Smooth muscle cell of the brain vasculature (primary cell): ENCODE results near the gene GCHFR.

ENCODE experiments used
- DNase-seq: peaks from one replicate; pipeline ENCODE4 v3.0.0-alpha.2; 2012; ENCODE audit warnings: low read depth, low spot score

GCHFR gene

DNA sequence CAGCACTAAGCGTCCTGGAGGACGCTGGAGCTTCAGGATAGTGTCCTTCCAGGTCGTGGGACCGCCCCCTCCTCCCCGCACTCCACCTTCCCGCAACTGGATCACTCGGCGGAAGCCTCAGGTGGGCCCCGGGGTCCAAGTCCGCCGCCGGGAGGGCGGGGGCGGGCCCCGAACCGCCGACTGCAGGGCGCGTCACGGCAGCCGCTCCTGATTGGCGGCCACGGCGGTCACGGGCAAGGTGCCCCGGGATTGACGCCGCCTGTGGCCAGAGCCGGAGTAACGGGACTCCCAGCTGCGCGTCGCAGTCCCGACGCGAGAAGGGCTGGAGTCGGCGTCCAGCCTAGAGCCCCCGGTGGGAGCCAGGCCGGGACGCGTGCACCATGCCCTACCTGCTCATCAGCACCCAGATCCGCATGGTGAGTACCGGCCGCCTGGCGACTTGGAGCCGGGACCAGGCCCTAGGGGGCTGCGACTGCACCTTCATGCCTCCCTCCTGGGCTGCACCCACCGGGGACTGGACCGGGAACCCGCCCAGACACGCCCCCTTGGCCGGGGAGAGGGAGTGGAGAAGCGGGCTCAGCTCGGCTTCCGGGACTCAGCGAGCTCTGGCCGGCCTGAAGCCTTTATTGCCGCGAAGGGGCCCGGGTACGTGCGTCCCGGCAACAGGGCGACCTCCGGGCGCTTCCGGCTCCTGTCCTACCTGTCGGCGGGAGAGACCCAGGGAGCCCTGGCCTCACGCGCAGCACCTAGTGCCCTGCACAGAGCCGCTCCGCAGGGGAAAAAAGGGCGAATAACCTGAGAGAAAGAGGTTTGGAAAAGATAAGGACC is at the start of gene GCHFR:
Gene GCHFR, plus strand, starts transcription at position 268 of the 828 bp plus-strand sequence. Its CDS starts 113 bp downstream, at position 381.
- no peak for DNase-seq

- DNase-seq = no peak
These were observed 49.7 kb upstream of the GCHFR start for GRCh38 chr15:40714144-40714543.

GRCh38 chr15:40716165-40716564 is 47.7 kb upstream of the GCHFR start:
- no peak for DNase-seq

GRCh38 chr15:40721701-40722100 is 42.2 kb upstream of the GCHFR start:
- no peak for DNase-seq

GRCh38 chr15:40722354-40722753 is 41.5 kb upstream of the GCHFR start:
- DNase-seq = no peak

- no peak for DNase-seq
These were observed 40.9 kb upstream of the GCHFR start for GRCh38 chr15:40722934-40723333.

DNA sequence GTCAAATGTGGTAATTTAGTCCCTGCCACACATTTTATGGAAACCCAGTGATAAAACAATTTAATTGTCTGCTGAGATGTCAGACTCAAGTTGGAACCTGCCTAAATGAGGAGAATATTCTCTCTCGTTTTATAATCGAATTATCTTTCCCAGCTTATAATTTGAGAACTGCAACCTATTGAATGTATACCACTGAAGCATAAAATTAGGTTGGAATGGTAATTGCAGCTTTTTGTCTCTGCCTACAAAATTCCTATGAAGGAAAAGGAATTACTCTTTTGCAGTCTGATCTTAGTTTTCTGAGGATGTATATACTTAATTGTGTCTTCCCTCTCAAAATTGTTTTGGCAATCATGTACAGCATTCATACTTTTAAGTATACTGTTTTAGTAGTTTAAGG is 39.9 kb upstream of the GCHFR start:
- DNase-seq = no peak

- no peak for DNase-seq
These were observed 32.8 kb upstream of the GCHFR start for GRCh38 chr15:40731034-40731433.

DNA sequence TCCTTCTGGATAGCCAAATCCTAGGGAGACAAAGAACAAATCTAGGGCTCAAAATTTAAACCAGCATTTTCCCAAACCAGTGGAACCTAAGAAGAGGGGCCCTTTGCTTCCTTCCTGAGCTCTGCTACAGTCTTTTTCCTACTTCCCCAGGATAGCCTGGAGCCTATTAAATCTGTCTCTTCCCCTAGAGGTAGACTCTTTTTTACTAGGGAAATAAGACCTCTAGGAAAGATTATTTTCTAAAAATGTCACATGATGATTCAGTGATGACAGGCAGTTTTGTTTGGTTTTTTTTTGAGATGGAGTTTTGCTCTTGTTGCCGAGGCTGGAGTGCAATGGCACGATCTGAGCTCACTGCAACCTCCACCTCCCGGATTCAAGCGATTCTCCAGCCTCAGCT is 27.3 kb upstream of the GCHFR start:
- DNase-seq = no peak

DNA sequence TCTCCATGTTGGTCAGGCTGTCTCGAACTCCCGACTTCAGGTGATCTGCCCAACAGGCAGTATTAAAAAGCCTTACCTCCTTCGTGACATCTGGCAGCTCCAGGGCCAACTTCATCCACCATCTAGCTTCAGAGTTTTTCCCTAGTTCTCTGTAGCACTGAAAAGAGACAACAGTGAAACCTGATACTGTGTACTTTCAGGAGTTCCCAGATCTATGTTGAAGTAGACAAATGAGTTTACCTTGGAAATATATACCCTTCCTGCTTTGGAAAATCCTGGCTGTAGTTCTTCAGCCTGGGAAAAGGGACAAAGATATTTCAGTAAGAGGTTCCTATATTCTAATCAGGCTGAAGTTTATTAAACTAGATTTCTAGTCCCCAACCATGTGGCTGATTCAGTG is 26.8 kb upstream of the GCHFR start:
- no peak for DNase-seq

- DNase-seq = no peak
These were observed 24.8 kb upstream of the GCHFR start for GRCh38 chr15:40739047-40739446.

DNA sequence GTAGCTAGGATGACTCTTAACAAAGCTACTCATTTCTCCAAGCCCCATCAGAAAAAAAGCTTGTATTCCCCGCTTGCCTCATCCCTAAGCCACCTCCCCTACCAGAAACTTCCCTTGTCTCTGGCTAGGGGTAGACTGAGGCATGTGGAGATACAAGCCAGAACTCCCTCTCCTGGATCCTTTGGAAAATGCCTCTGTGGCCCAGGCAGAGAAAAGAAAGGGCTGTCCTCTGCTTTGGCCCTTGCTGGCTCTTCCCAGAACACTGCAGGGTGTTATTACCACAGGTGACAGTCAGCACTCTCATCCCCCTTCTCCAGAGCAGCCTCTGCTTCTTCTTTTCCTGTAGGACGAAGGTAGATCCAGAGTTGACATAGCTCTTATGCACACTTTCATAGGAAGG is 24.0 kb upstream of the GCHFR start:
- no peak for DNase-seq

DNA sequence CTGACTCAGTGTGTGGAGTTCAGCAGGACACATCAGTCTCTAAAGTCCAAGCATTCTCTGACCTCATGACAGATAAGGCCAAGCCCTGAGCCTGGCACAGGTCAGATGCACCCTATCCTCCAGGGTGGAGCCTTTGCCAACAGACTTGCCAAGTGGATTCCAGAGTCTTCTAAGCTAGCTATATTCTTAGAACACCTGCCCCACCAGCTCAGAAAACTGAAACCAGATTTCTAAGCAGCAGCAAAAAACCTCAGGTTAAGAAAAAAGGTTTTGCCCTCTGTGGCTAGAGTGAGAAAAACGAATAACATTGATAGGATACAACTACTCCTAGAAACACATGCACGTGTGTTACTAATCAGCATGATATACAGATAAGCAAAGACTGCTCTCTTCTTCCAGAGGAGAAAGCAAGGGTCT is 20.4 kb upstream of the GCHFR start:
- no peak for DNase-seq

DNA sequence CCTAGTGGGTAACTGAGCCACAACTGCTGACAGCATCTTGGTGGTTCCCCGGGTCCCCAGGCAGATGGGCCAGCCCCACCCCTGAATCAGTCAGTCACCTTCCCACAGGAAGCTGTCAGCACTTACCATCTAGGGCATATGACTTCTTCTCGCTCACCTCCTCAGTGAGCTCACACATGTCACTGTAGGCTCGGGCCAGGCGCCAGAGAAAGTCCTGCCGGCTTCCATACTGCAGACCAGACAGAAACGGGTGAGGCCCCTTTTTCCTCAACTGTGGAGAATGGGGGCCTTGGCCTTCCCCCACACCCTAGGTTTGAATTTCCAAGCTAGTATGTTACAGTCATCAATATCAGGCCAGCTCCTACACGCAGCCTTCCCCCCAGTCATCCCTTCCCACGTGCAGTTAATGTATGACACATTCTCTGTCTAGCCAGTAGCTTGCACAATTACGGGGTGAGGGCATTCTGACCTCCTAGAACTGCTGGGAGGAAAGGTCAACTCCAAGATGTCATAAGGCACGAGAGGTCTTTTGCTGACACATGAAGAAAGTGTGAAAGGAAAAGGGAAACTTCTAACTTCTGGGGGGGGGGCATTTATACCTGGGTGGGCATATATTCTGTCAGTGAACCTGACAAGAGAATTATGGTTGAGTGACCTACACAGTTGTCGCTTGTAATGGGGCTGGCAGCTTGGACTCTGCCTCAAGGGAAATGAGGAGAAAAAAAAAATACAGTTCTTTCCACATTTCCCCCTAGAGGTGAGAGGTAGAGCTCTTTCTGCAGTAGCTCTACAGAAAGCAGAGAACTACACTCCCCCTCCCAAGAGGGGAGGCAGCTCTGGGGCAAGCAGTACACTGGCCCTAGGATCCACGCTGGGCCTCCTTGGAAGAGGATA is 19.7 kb upstream of the GCHFR start:
- no peak for DNase-seq

- DNase-seq = no peak
These were observed 19.1 kb upstream of the GCHFR start for GRCh38 chr15:40744815-40745152.

DNA sequence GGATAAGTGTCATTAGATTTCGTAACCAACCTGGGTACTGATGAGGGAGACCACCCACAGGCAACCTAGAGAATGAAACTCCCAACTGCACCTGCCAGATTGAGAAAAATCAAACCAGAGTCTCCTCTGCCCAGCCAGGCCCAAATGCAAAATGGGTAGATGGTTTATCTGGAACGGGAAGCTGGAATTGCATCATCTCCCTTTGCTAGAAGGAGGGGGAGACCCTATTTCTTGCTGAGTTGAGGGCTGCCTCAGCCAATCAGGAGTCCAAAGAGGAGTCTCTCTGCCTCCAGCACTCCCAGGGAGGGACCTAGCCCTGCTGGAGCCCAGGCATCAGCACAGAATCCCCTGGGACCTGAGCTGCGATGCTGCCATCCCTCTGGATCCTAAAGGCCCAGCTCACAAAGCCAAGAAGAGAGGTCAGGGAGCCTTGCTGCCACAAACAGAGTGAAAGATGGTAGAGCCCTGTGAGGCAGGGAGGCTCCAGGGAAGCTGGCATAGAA is 16.9 kb upstream of the GCHFR start:
- no peak for DNase-seq

GRCh38 chr15:40747685-40748631 is 15.9 kb upstream of the GCHFR start:
- DNase-seq = no peak

DNA sequence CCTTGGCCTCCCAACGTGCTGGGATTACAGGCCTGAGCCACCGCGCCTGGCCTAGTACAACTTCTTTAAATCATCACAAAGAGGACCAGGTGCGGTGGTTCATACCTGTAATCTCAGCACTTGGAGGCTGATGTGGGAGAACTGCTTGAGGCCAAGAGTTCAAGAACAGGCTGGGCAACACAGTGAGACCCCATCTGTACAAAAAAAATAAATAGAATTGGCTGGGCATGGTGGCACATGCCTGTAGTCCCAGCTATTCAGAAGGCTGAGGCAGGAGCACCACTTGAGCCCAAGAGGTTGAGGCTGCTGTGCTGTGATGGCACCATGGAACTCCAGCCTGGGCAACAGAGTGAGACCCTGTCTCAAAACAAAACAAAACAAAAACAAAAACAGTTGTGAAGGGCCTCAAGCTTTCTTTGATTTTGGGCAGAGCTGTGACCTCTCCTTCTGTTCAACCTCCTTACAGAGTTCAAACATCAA is 14.7 kb upstream of the GCHFR start:
- DNase-seq = no peak

DNA sequence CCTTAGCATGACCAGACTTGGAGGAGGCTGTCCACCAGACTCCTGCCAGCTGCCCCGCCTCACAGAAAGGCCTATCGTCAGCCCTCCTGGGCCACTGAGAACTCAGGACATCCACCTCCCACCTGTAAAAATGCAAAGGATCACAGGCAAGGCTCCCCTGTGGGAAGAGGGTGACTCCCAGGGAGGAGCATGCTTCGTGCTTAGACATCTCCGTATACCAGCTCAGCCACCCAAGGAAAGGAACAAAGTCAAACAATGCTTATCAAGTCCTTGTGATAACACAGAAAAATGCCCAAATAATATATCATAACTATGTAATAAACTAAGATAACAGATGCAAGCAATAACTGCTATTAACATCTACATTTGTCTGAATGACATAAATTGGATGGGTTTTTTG is 13.0 kb upstream of the GCHFR start:
- DNase-seq = no peak

DNA sequence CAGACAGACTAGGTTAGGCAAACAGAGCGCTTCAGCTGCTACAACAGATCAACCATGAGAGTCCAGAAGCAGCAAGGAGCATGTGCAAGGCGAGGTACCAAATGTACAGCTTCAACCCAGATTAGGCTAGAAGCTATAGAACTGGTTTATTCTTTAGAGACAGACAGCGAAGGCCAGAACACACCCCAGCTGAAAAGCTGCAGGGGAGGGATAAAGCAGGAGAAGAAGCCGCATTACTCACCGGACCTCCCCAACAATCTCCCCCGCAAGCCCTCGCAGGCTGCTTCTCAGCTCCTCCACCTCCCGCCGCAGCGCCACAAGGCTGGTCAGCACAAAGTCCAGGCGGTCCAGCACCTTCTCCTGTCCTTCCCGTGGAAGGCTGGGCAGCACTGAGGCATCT is 12.1 kb upstream of the GCHFR start:
- no peak for DNase-seq

GRCh38 chr15:40754574-40754882 is 9.3 kb upstream of the GCHFR start:
- no peak for DNase-seq
